Upper lobe of left lung (tissue), 4 donors: ENCODE data around the gene MYO15B.

Experiments used
- CTCF ChIP-seq, 6 experiments: fragments of 450-650 bp in 4 of 6; fragments of 200-600 bp in 2 of 6; sonication (generic) in 2 of 6; IDR thresholded peaks; one replicate each; pipeline ENCODE4 v1.5.1; 2016 to 2019; ENCODE audit warnings: antibody characterized with exemption in 6 of 6
- EP300 ChIP-seq, 4 donors: sonication (generic); formaldehyde crosslinking; IDR thresholded peaks; one replicate each; pipeline ENCODE4 v1.5.1; 2017; ENCODE audit warnings: antibody characterized with exemption in 4 of 4, control low read depth in 2 of 4
- POLR2AphosphoS5 ChIP-seq, 2 donors: sonication (generic); formaldehyde crosslinking; IDR thresholded peaks; one replicate each; pipeline ENCODE4 v1.5.1; 2017; ENCODE audit warnings: antibody characterized with exemption in 2 of 2

GRCh38 chr17:75547091-75547490 lies 40.5 kb upstream of the MYO15B start:
- no peak for TF ChIP-seq CTCF (IDR thresholded peaks at IDR 0.05)
- TF ChIP-seq POLR2AphosphoS5 (IDR thresholded peaks at IDR 0.05): no peak
- no peak for TF ChIP-seq EP300 (IDR thresholded peaks at IDR 0.05)
